PC-3 (cell line): Measurements from ENCODE around the gene OR2T10.

Experiments used
- EZH2 ChIP-seq: fragments of 300-600 bp; sonication (generic); IDR thresholded peaks from one replicate; pipeline ENCODE4 v1.6.1; 2017; ENCODE audit warnings: antibody characterized with exemption, mild to moderate bottlenecking, low read length; ENCODE audit not compliant: unreplicated experiment
- TF ChIP-seq, protein P1 (sequence below): fragments of 300-600 bp; sonication (generic); conservative IDR thresholded peaks from 2 replicates; pipeline ENCODE4 v1.5.1; 2017; ENCODE audit warnings: antibody characterized with exemption, low read depth, mild to moderate bottlenecking, low read length

DNA sequence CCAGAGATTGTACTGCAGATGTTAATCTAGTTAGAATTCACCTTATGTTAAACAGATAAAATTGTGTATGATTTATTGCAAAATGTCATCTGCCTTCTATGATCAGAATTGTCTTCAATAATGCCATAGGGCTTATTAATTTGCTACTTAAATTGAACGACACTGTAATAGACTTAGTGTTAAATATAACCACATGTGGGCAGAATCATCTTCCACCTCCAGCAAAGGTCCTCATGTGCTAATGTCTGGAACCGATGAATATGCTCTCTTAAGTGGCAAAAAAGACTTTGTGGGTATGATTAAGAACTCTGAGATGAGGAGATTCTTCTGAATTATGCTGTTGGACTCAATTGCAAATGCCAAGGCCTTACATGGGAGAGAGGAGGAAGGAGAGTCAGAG, 33.1 kb upstream of the OR2T10 start:
- TF ChIP-seq, protein P1, sequence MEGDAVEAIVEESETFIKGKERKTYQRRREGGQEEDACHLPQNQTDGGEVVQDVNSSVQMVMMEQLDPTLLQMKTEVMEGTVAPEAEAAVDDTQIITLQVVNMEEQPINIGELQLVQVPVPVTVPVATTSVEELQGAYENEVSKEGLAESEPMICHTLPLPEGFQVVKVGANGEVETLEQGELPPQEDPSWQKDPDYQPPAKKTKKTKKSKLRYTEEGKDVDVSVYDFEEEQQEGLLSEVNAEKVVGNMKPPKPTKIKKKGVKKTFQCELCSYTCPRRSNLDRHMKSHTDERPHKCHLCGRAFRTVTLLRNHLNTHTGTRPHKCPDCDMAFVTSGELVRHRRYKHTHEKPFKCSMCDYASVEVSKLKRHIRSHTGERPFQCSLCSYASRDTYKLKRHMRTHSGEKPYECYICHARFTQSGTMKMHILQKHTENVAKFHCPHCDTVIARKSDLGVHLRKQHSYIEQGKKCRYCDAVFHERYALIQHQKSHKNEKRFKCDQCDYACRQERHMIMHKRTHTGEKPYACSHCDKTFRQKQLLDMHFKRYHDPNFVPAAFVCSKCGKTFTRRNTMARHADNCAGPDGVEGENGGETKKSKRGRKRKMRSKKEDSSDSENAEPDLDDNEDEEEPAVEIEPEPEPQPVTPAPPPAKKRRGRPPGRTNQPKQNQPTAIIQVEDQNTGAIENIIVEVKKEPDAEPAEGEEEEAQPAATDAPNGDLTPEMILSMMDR = no peak
- no peak for TF ChIP-seq EZH2
